ENCODE results near the gene ABCD1. TPM values are rescaled to one million over a fixed set of nuclear protein-coding genes. Genes with fewer than 3 reads are reported as not detected.

Gene ABCD1
- total RNA-seq, 1 donor from 2014 or later, result 6.6 TPM

- DNase-seq (ENCODE audit: low read depth, low spot score), result no peak
- no peaks in the 10 kb centered on the region for H3K4me1 Mint-ChIP-seq
These were observed 48.6 kb downstream of the ABCD1 start for GRCh38 chrX:153773218-153773611.

GRCh38 chrX:153773741-153774575 lies 49.3 kb downstream of the ABCD1 start:
- H3K9me3 Mint-ChIP-seq, result no peaks in the 10 kb centered on the region
- no peak overlapping the region for H3K27ac Mint-ChIP-seq (ENCODE audit: unreplicated experiment)
- TF ChIP-seq CTCF (conservative IDR thresholded peaks at IDR 0.05), result no peak
- H3K27me3 Mint-ChIP-seq (ENCODE audit: low read depth), result no peaks in the 10 kb centered on the region
- no peak overlapping the region for H3K4me3 Mint-ChIP-seq
- H3K36me3 Mint-ChIP-seq (ENCODE audit: low read depth), result no peaks in the 10 kb centered on the region
- no peak for DNase-seq (ENCODE audit: low read depth, low spot score)
- no peaks in the 10 kb centered on the region for H3K4me1 Mint-ChIP-seq

More at GRCh38 chrX:153773218-153773611, 48.6 kb downstream of the ABCD1 start:
- H3K36me3 Mint-ChIP-seq (ENCODE audit: low read depth), result no peaks in the 10 kb centered on the region
- no peak overlapping the region for H3K4me3 Mint-ChIP-seq
- TF ChIP-seq CTCF (conservative IDR thresholded peaks at IDR 0.05), result no peak
- no peak overlapping the region for H3K27ac Mint-ChIP-seq (ENCODE audit: unreplicated experiment)
- no peaks in the 10 kb centered on the region for H3K9me3 Mint-ChIP-seq
- no peaks in the 10 kb centered on the region for H3K27me3 Mint-ChIP-seq (ENCODE audit: low read depth)

- Mint-ChIP-seq H3K4me3 (no peak overlapping the region), H3K4me1 (peaks cover under 1% of the 10 kb centered on the region), H3K9me3 (no peaks in the 10 kb centered on the region), H3K27me3 (ENCODE audit: low read depth) (no peaks in the 10 kb centered on the region), H3K27ac (ENCODE audit: unreplicated experiment) (no peak overlapping the region), H3K36me3 (ENCODE audit: low read depth) (no peaks in the 10 kb centered on the region)
- DNase-seq (ENCODE audit: low read depth, low spot score), result no peak
- no peak for TF ChIP-seq CTCF (conservative IDR thresholded peaks at IDR 0.05)
These were observed 50.1 kb downstream of the ABCD1 start for GRCh38 chrX:153774576-153775292.

- no peaks in the 10 kb centered on the region for H3K27me3 Mint-ChIP-seq (ENCODE audit: low read depth)
- no peak overlapping the region for H3K27ac Mint-ChIP-seq (ENCODE audit: unreplicated experiment)
- no peak for DNase-seq (ENCODE audit: low read depth, low spot score)
- peaks cover 8% of the 10 kb centered on the region for H3K4me1 Mint-ChIP-seq
- no peak overlapping the region for H3K4me3 Mint-ChIP-seq
- no peaks in the 10 kb centered on the region for H3K36me3 Mint-ChIP-seq (ENCODE audit: low read depth)
- no peaks in the 10 kb centered on the region for H3K9me3 Mint-ChIP-seq
- TF ChIP-seq CTCF (conservative IDR thresholded peaks at IDR 0.05), result no peak
These were observed 50.9 kb downstream of the ABCD1 start for GRCh38 chrX:153775293-153776119.

DNA sequence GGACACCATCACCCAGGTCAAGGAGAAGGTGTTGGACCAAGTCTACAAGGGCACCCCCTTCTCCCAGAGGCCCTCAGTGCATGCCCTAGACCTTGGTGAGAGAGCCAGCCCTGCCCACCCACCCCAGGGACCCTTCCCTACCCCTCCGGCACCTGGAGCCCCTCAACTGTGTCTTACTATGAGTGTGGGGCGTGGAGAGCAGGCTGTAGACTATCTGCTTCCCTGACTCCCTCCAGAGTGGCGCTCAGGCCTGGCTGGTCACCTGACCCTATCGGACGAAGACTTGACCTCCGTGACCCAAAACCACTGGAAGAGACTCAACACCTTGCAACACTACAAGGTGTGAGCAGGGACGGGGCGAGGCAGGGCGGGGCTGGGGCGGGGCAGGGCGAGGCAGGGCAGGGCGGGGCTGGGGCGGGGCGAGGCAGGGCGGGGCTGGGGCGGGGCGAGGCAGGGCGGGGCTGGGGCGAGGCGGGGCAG lies 51.5 kb downstream of the ABCD1 start:
- TF ChIP-seq CTCF (conservative IDR thresholded peaks at IDR 0.05), result no peak
- H3K9me3 Mint-ChIP-seq, result no peaks in the 10 kb centered on the region
- no peaks in the 10 kb centered on the region for H3K36me3 Mint-ChIP-seq (ENCODE audit: low read depth)
- peaks cover 8% of the 10 kb centered on the region for H3K4me1 Mint-ChIP-seq
- no peak overlapping the region for H3K27ac Mint-ChIP-seq (ENCODE audit: unreplicated experiment)
- no peak overlapping the region for H3K4me3 Mint-ChIP-seq
- H3K27me3 Mint-ChIP-seq (ENCODE audit: low read depth), result no peaks in the 10 kb centered on the region
- no peak for DNase-seq (ENCODE audit: low read depth, low spot score)

All from neural crest cell (in vitro differentiated cells).